GM23248 (cell line): Measurements from ENCODE around the gene DIP2C. TPM values are rescaled to one million over a fixed set of nuclear protein-coding genes. Genes with fewer than 3 reads are reported as not detected.

Source experiments
- DNase-seq: peaks from one replicate; pipeline ENCODE4 v3.0.0-alpha.2; 2015
- H2AFZ ChIP-seq: fragments of 200-600 bp; sonication (generic); 2 replicates; pipeline ENCODE4 v1.6.1; 2016; ENCODE audit warnings: antibody characterized with exemption
- H3F3A ChIP-seq: fragments of 200-600 bp; sonication (generic); 2 replicates; pipeline ENCODE4 v1.6.1; 2016; ENCODE audit warnings: mild to moderate bottlenecking, antibody characterized with exemption, mixed run types; ENCODE audit not compliant: insufficient read depth
- H3K27ac ChIP-seq: fragments of 200-600 bp; sonication (generic); 2 replicates; pipeline ENCODE4 v1.5.1; 2016; ENCODE audit warnings: mild to moderate bottlenecking
- H3K27me3 ChIP-seq: fragments of 200-600 bp; sonication (generic); replicated peaks from 2 replicates; pipeline ENCODE4 v1.6.1; 2016; ENCODE audit warnings: mild to moderate bottlenecking; ENCODE audit not compliant: insufficient read depth
- H3K36me3 ChIP-seq: fragments of 200-600 bp; sonication (generic); 2 replicates; pipeline ENCODE4 v1.6.1; 2016; ENCODE audit warnings: low read depth, mild to moderate bottlenecking
- H3K4me1 ChIP-seq: fragments of 200-600 bp; sonication (generic); 2 replicates; pipeline ENCODE4 v1.6.1; 2016; ENCODE audit warnings: mild to moderate bottlenecking; ENCODE audit not compliant: insufficient read depth
- H3K4me2 ChIP-seq: fragments of 200-600 bp; sonication (generic); one replicate; pipeline ENCODE4 v1.6.1; 2016; ENCODE audit warnings: mild to moderate bottlenecking; ENCODE audit not compliant: unreplicated experiment
- H3K4me3 ChIP-seq: fragments of 200-600 bp; sonication (generic); 2 replicates; pipeline ENCODE4 v1.5.1; 2016; ENCODE audit warnings: mild to moderate bottlenecking
- H3K79me2 ChIP-seq: fragments of 200-600 bp; sonication (generic); 2 replicates; pipeline ENCODE4 v1.6.1; 2016; ENCODE audit warnings: mild to moderate bottlenecking; ENCODE audit not compliant: insufficient read depth
- H3K9ac ChIP-seq: fragments of 200-600 bp; sonication (generic); 2 replicates; pipeline ENCODE4 v1.6.1; 2016; ENCODE audit warnings: mild to moderate bottlenecking
- H3K9me2 ChIP-seq: fragments of 200-600 bp; sonication (generic); 2 replicates; pipeline ENCODE4 v1.6.1; 2016; ENCODE audit warnings: mixed run types, mild to moderate bottlenecking, moderate library complexity; ENCODE audit not compliant: insufficient read depth
- H3K9me3 ChIP-seq: fragments of 200-600 bp; sonication (generic); one replicate; pipeline ENCODE4 v1.6.1; 2017; ENCODE audit warnings: low read depth
- H4K20me1 ChIP-seq: fragments of 200-600 bp; sonication (generic); 2 replicates; pipeline ENCODE4 v1.6.0; 2016; ENCODE audit not compliant: insufficient read depth
- EZH2 ChIP-seq: fragments of 200-600 bp; sonication (generic); IDR thresholded peaks from 2 replicates; pipeline ENCODE4 v1.6.1; 2018; ENCODE audit warnings: antibody characterized with exemption, mild to moderate bottlenecking; ENCODE audit not compliant: insufficient read depth, poor library complexity, severe bottlenecking
- EZH2phosphoT487 ChIP-seq: fragments of 200-600 bp; sonication (generic); IDR thresholded peaks from 2 replicates; pipeline ENCODE4 v1.6.1; 2018; ENCODE audit warnings: antibody characterized with exemption, moderate library complexity, mild to moderate bottlenecking, low read depth; ENCODE audit not compliant: insufficient read depth
- WGBS, 2 experiments: methylation state at CpG; one replicate each; pipeline ENCODE4 v1.1.6; 2015 to 2017; ENCODE audit warnings: low lambda C conversion rate in 2 of 2, low coverage in 1 of 2; ENCODE audit errors: missing lambda C conversion rate in 2 of 2; 5-methylcytosine and 5-hydroxymethylcytosine counted together
- in situ Hi-C: fragments of 300-500 bp; cut with MboI; formaldehyde crosslinking; loops from 2 replicates; pipeline ENCODE4 v1.15.0; 2020
- polyA plus RNA-seq: library from polyadenylated mRNA; unstranded; fragments of >200 nt; fragmentation: Nextera tagmentation; extraction: Ambion mirVana; gene quantifications from 2 replicates; pipeline ENCODE4 v1.2.1, GENCODE V29; 2016
- total RNA-seq: library from RNA; depleted of rRNA; stranded (reverse); fragments of >200 nt; shearing (Covaris generic); gene quantifications from 2 replicates; pipeline ENCODE4 v1.2.3, GENCODE V29; 2014

Gene DIP2C
- total and polyA plus RNA-seq, 2 experiments from 2014 or later, result 12.0 to 13.1 TPM

DNA sequence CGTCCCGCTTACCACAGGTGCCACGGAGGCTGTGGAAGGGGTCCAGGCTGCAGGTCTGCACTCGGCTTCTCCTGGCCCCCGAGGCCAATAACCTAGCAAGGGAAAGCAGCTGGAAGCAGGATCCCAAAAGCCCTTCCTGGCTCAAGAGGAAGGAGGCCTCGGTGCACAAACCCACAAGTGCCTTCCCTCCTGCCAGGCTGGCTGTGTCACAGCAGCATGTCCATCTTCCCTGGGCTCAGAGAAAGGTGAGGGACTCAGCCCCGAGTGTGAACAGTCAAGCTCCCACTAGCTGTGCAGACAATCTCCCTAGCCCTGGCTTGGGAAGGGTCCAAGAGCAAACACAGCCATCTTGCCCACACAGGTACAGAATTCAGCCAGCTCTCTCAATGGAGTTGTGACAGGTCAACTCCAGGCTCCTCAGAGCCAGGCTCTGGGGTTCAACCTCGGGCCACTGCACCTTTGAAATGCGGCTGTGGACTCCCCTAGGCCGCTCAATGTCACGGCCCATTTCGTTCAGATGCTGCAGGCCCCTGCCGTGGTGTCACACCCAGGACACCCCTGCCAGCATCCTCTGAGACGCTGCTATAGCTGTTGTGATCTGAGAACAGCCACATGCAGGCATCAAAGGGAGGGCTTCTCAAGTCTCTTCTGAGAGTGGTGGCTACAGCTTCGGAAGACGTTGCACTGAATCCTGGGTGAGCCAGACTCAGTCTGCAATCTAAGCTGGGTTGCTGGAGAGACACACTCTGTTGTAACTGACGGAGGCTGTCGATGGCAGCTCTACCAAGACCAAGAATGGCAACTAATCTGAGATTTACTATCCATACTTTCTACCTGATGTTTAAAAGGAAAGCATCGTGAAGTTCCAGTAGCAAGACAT, 137.9 kb downstream of the DIP2C start:
- 88 to 90% methylated on average over 19 of the region's 19 CpGs for WGBS, 2 experiments

DNA sequence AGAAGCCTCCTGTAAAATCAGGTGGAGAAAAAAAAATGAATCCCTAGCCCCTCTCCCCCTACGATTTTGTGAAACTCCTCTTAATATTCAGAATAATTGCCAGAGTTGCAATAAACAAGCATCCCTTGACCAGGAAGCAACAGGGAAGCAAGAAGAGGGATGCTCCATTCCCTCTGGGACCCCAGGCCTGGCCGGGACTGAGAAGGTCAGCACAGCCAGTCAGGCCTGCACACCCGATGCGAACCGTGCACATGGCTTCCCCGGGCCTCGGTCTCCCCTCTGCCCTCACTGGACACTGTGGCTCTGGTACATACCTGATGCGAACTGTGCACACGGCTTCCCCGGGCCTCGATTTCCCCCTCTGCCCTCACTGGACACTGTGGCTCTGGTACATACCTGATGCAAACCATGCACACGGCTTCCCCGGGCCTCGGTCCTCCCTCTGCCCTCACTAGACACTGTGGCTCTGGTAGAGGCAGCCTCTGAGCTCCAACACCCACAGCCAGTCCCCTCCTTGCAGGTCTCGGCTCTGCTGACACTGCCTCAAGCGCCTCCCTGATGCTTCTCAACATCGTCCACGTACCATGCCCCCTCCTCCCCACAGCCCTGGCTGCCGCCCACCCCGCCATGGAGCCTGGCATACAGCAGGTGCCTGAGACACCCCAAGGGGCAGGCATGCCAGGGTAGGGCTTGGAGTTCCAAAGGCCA, 138.6 kb downstream of the DIP2C start:
- Histone ChIP-seq H3K4me1 (peaks cover 6% of the 10 kb centered on the region), H3K27ac (no peak overlapping the region), H4K20me1 (peaks cover 9% of the 10 kb centered on the region; the same call in 1 of the 2 replicates), H3K4me3 (no peak overlapping the region), H3K79me2 (peaks cover 91% of the 10 kb centered on the region), H3K9me3 (no peaks in the 10 kb centered on the region), H3K36me3 (no peaks in the 10 kb centered on the region), H2AFZ (no peak overlapping the region), H3K4me2 (no peak overlapping the region), H3K27me3 (no peaks in the 10 kb centered on the region), H3K9ac (no peak overlapping the region), H3F3A (peaks cover 5% of the 10 kb centered on the region; the same call in 1 of the 2 replicates), H3K9me2 (no peaks in the 10 kb centered on the region)
- TF ChIP-seq EZH2phosphoT487 (no peak), EZH2 (no peak)
- WGBS, 2 experiments, result 93 to 94% methylated on average over 18 to 20 of the region's 20 CpGs
- in situ Hi-C loops, result no loop called here
- DNase-seq, result no peak

More for the DNA sequence above, 137.9 kb downstream of the DIP2C start:
- peaks cover 5% of the 10 kb centered on the region; the same call in 1 of the 2 replicates for H3F3A ChIP-seq
- no peaks in the 10 kb centered on the region for H3K27me3 ChIP-seq
- no peak overlapping the region for H3K4me2 ChIP-seq
- H4K20me1 ChIP-seq, result peaks cover 9% of the 10 kb centered on the region; the same call in 1 of the 2 replicates
- DNase-seq, result no peak
- H3K9me3 ChIP-seq, result no peaks in the 10 kb centered on the region
- no peak for TF ChIP-seq EZH2
- TF ChIP-seq EZH2phosphoT487, result no peak
- no peak overlapping the region for H3K4me3 ChIP-seq
- no peaks in the 10 kb centered on the region for H3K36me3 ChIP-seq
- no peaks in the 10 kb centered on the region for H3K9me2 ChIP-seq
- no peak overlapping the region for H2AFZ ChIP-seq
- no peak overlapping the region for H3K9ac ChIP-seq
- in situ Hi-C loops, result no loop called here
- no peak overlapping the region for H3K27ac ChIP-seq
- peaks cover 87% of the 10 kb centered on the region for H3K79me2 ChIP-seq
- H3K4me1 ChIP-seq, result peaks cover 6% of the 10 kb centered on the region

DNA sequence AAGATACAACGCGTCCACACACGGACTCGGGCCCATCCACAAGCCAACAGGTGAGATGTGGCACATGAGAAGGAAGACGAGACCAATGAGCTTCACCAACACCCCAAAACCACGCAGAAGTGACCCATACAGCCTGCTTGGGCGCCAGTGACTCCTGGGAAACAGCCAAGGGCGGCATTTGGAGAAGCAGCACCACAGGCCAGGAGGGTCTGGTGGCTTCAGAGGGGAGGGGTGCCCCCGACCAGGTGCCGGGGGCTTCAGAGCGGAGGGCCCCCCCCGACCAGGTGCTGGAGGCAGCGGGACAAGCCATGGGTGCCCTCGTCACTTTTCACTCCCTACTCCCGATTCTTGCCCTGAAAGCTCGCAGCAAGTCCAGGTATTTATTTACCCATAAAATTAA, 140.1 kb downstream of the DIP2C start:
- no peak overlapping the region for H3K4me3 ChIP-seq
- H3K4me1 ChIP-seq, result peaks cover 6% of the 10 kb centered on the region
- no peak overlapping the region for H3K4me2 ChIP-seq
- in situ Hi-C loops, result no loop called here
- TF ChIP-seq EZH2, result no peak
- TF ChIP-seq EZH2phosphoT487, result no peak
- no peak overlapping the region for H3K9ac ChIP-seq
- 83 to 88% methylated on average over 15 to 16 of the region's 16 CpGs for WGBS, 2 experiments
- no peaks in the 10 kb centered on the region for H3K9me3 ChIP-seq
- H3K36me3 ChIP-seq, result no peaks in the 10 kb centered on the region
- no peak for DNase-seq
- 0 out of 2 replicates have a peak, but pooled peaks cover 5% of the 10 kb centered on the region for H3F3A ChIP-seq
- peaks cover 7% of the 10 kb centered on the region; the same call in 1 of the 2 replicates for H4K20me1 ChIP-seq
- H3K9me2 ChIP-seq, result no peaks in the 10 kb centered on the region
- peaks cover 93% of the 10 kb centered on the region for H3K79me2 ChIP-seq
- no peaks in the 10 kb centered on the region for H3K27me3 ChIP-seq
- H3K27ac ChIP-seq, result no peak overlapping the region
- no peak overlapping the region for H2AFZ ChIP-seq

- Histone ChIP-seq H4K20me1 (no peaks in the 10 kb centered on the region; the same call in 1 of the 2 replicates), H3K4me2 (no peak overlapping the region), H3K27me3 (no peaks in the 10 kb centered on the region), H3K9ac (no peak overlapping the region), H3K4me1 (no peaks in the 10 kb centered on the region), H3K27ac (no peak overlapping the region), H3K79me2 (peaks cover 93% of the 10 kb centered on the region), H3F3A (no peaks in the 10 kb centered on the region), H3K4me3 (no peak overlapping the region), H3K9me3 (no peaks in the 10 kb centered on the region), H3K36me3 (no peaks in the 10 kb centered on the region), H3K9me2 (no peaks in the 10 kb centered on the region), H2AFZ (no peak overlapping the region)
- TF ChIP-seq EZH2, result no peak
- no peak for TF ChIP-seq EZH2phosphoT487
- WGBS, 2 experiments, result 87 to 88% methylated on average over 12 to 17 of the region's 17 CpGs
- in situ Hi-C loops, result no loop called here
- no peak for DNase-seq
Observed at GRCh38 chr10:548238-548901, 141.1 kb downstream of the DIP2C start.
